Liver (tissue), 9 donors: ENCODE measurements around the gene TSPAN18. TPM values are rescaled to one million over a fixed set of nuclear protein-coding genes. Genes with fewer than 3 reads are reported as not detected.

Experiments used
- DNase-seq: peaks from one replicate; pipeline ENCODE4 v3.0.0-alpha.2; 2017; ENCODE audit warnings: low spot score
- H3K27ac ChIP-seq, 2 donors: one replicate each; pipeline ENCODE4 v1.7.0; 2013; ENCODE audit warnings: inconsistent platforms in 2 of 2, low read length in 2 of 2, control low read depth in 1 of 2, low read depth in 1 of 2, mild to moderate bottlenecking in 1 of 2
- H3K27me3 ChIP-seq, 4 donors: one replicate each; pipeline versions ENCODE4 v1.6.1 to v1.7.0; 2013; ENCODE audit warnings: low read length in 3 of 4, inconsistent platforms in 1 of 4, mild to moderate bottlenecking in 1 of 4, moderate library complexity in 1 of 4; ENCODE audit not compliant: control insufficient read depth in 4 of 4, insufficient read depth in 4 of 4
- H3K36me3 ChIP-seq, 4 donors: one replicate each; pipeline versions ENCODE4 v1.6.1 to v1.7.0; 2013; ENCODE audit warnings: low read length in 3 of 4, mild to moderate bottlenecking in 3 of 4, low read depth in 1 of 4, moderate library complexity in 1 of 4; ENCODE audit not compliant: control insufficient read depth in 4 of 4, insufficient read depth in 3 of 4
- H3K4me1 ChIP-seq, 4 donors: one replicate each; pipeline versions ENCODE4 v1.6.1 to v1.7.0; 2013; ENCODE audit warnings: low read length in 3 of 4, mild to moderate bottlenecking in 3 of 4, moderate library complexity in 1 of 4; ENCODE audit not compliant: control insufficient read depth in 4 of 4, insufficient read depth in 4 of 4
- H3K4me3 ChIP-seq, 3 donors: one replicate each; pipeline versions ENCODE4 v1.6.1 to v1.7.0; 2013; ENCODE audit warnings: low read length in 3 of 3, control low read depth in 1 of 3, low read depth in 1 of 3, mild to moderate bottlenecking in 1 of 3
- H3K9ac ChIP-seq, 2 donors: one replicate each; pipeline ENCODE4 v1.7.0; 2013; ENCODE audit warnings: low read length in 2 of 2, mild to moderate bottlenecking in 2 of 2, moderate library complexity in 2 of 2, control low read depth in 1 of 2, low read depth in 1 of 2
- H3K9me3 ChIP-seq, 4 donors: one replicate each; pipeline versions ENCODE4 v1.6.1 to v1.7.0; 2013; ENCODE audit warnings: low read length in 3 of 4; ENCODE audit not compliant: control insufficient read depth in 4 of 4
- FOXA1 ChIP-seq: IDR thresholded peaks from 2 replicates; pipeline ENCODE4 v1.6.1; 2016; ENCODE audit warnings: antibody characterized with exemption
- FOXA2 ChIP-seq: IDR thresholded peaks from 2 replicates; pipeline ENCODE4 v1.6.1; 2016; ENCODE audit warnings: antibody characterized with exemption
- GABPA ChIP-seq, 2 donors: IDR thresholded peaks in 1 of 2; conservative IDR thresholded peaks in 1 of 2; 2 replicates each; pipeline ENCODE4 v1.6.1; 2016; ENCODE audit warnings: antibody characterized with exemption in 2 of 2, mild to moderate bottlenecking in 1 of 2, moderate library complexity in 1 of 2
- HNF4A ChIP-seq, 2 donors: conservative IDR thresholded peaks; 2 replicates each; pipeline ENCODE4 v1.6.1; 2016; ENCODE audit warnings: antibody characterized with exemption in 2 of 2, mild to moderate bottlenecking in 2 of 2
- HNF4G ChIP-seq: IDR thresholded peaks from 2 replicates; pipeline ENCODE4 v1.6.1; 2016; ENCODE audit warnings: antibody characterized with exemption
- JUND ChIP-seq, 2 donors: IDR thresholded peaks; 2 replicates each; pipeline ENCODE4 v1.6.1; 2016; ENCODE audit warnings: antibody characterized with exemption in 2 of 2
- NR2F2 ChIP-seq: IDR thresholded peaks from 2 replicates; pipeline ENCODE4 v1.6.1; 2016; ENCODE audit warnings: antibody characterized with exemption
- RAD21 ChIP-seq, 2 donors: IDR thresholded peaks; 2 replicates each; pipeline ENCODE4 v1.6.1; 2016; ENCODE audit warnings: antibody characterized with exemption in 2 of 2, mild to moderate bottlenecking in 2 of 2
- REST ChIP-seq: IDR thresholded peaks from 2 replicates; pipeline ENCODE4 v1.6.1; 2016; ENCODE audit warnings: antibody characterized with exemption, mild to moderate bottlenecking
- RXRA ChIP-seq, 2 donors: IDR thresholded peaks; 2 replicates each; pipeline ENCODE4 v1.6.1; 2017 to 2018; ENCODE audit warnings: antibody characterized with exemption in 2 of 2, mild to moderate bottlenecking in 1 of 2
- SP1 ChIP-seq: IDR thresholded peaks from 2 replicates; pipeline ENCODE4 v1.6.1; 2018; ENCODE audit warnings: antibody characterized with exemption, mild to moderate bottlenecking
- TAF1 ChIP-seq: conservative IDR thresholded peaks from 2 replicates; pipeline ENCODE4 v1.6.1; 2016; ENCODE audit warnings: antibody characterized with exemption, mild to moderate bottlenecking
- YY1 ChIP-seq: IDR thresholded peaks from 2 replicates; pipeline ENCODE4 v1.6.1; 2016; ENCODE audit warnings: antibody characterized with exemption, mild to moderate bottlenecking
- WGBS: extraction: QIAGEN DNeasy Blood & Tissue Kit; methylation state at CpG from one replicate; pipeline ENCODE4 v1.1.7; 2013; 5-methylcytosine and 5-hydroxymethylcytosine counted together
- polyA plus RNA-seq, 2 donors: library from polyadenylated mRNA; stranded (reverse) in 1 of 2; unstranded in 1 of 2; fragments of 200-250 nt in 1 of 2; fragments of >200 nt in 1 of 2; fragmentation: Nextera tagmentation in 1 of 2; extraction: Ambion mirVana in 1 of 2; gene quantifications; one replicate each; pipeline versions ENCODE4 v1.2.1 to v1.2.3, GENCODE V29; 2013 to 2015
- total RNA-seq, 2 donors: library from RNA; depleted of rRNA; stranded (reverse); fragments of >200 nt; gene quantifications; one replicate each; pipeline ENCODE4 v1.2.3, GENCODE V29; 2014
- TF ChIP-seq, protein P1 (sequence below): IDR thresholded peaks from 2 replicates; pipeline ENCODE4 v1.6.1; 2016; ENCODE audit warnings: antibody characterized with exemption
- TF ChIP-seq, protein P2 (sequence below): fragments of 150-350 bp; IDR thresholded peaks from 2 replicates; pipeline ENCODE4 v1.5.1; 2017; ENCODE audit warnings: improper control_type of control experiment, low read depth, low read length; ENCODE audit not compliant: missing input control
- TF ChIP-seq, protein P3 (sequence below): IDR thresholded peaks from 2 replicates; pipeline ENCODE4 v1.6.1; 2016; ENCODE audit warnings: antibody characterized with exemption
- TF ChIP-seq, protein P4 (sequence below): IDR thresholded peaks from 2 replicates; pipeline ENCODE4 v1.6.1; 2016; ENCODE audit warnings: antibody characterized with exemption
- donor health status: healthy.
- donor health status: healthy.
- donor health status: healthy.
- donor health status: healthy.
- donor health status: healthy.

Gene TSPAN18
- total and polyA plus RNA-seq, 4 donors, result 1.2 to 5.0 (median 2.8) TPM

DNA sequence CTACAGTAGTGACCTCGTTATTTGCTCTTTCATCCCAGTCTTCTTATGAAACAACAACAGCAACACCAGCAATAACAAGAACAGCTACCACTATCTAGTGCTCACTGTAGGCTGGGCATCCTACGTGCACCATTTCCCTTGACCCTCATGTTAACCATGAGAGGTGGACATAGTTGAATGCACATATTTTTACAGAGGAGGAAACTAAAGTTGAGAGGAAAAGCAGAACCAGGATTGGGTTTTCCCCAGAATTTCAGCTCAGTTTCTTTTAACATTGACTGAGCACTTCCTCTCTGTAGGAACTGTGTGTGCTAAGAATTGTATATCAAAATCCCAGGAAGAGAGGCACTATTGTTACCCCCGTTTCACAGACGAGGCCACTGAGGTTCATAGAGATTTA is 39.4 kb upstream of the TSPAN18 start:
- Histone ChIP-seq H3K9ac (no peak overlapping the region), H3K4me3 (no peak overlapping the region), H3K4me1 (no peaks in the 10 kb centered on the region), H3K27me3 (peaks cover 0 to 4% (median 0%) of the 10 kb centered on the region in 4 donors), H3K9me3 (peaks cover 0 to 9% (median 4%) of the 10 kb centered on the region in 4 donors), H3K27ac (no peak overlapping the region), H3K36me3 (no peaks in the 10 kb centered on the region)
- TF ChIP-seq JUND (IDR thresholded peaks at IDR 0.05), result no peak
- TF ChIP-seq, protein P1, sequence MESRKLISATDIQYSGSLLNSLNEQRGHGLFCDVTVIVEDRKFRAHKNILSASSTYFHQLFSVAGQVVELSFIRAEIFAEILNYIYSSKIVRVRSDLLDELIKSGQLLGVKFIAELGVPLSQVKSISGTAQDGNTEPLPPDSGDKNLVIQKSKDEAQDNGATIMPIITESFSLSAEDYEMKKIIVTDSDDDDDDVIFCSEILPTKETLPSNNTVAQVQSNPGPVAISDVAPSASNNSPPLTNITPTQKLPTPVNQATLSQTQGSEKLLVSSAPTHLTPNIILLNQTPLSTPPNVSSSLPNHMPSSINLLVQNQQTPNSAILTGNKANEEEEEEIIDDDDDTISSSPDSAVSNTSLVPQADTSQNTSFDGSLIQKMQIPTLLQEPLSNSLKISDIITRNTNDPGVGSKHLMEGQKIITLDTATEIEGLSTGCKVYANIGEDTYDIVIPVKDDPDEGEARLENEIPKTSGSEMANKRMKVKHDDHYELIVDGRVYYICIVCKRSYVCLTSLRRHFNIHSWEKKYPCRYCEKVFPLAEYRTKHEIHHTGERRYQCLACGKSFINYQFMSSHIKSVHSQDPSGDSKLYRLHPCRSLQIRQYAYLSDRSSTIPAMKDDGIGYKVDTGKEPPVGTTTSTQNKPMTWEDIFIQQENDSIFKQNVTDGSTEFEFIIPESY, result no peak
- TF ChIP-seq, protein P2, sequence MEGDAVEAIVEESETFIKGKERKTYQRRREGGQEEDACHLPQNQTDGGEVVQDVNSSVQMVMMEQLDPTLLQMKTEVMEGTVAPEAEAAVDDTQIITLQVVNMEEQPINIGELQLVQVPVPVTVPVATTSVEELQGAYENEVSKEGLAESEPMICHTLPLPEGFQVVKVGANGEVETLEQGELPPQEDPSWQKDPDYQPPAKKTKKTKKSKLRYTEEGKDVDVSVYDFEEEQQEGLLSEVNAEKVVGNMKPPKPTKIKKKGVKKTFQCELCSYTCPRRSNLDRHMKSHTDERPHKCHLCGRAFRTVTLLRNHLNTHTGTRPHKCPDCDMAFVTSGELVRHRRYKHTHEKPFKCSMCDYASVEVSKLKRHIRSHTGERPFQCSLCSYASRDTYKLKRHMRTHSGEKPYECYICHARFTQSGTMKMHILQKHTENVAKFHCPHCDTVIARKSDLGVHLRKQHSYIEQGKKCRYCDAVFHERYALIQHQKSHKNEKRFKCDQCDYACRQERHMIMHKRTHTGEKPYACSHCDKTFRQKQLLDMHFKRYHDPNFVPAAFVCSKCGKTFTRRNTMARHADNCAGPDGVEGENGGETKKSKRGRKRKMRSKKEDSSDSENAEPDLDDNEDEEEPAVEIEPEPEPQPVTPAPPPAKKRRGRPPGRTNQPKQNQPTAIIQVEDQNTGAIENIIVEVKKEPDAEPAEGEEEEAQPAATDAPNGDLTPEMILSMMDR, result no peak
- no peak for TF ChIP-seq RXRA (IDR thresholded peaks at IDR 0.05)
- TF ChIP-seq, protein P3, sequence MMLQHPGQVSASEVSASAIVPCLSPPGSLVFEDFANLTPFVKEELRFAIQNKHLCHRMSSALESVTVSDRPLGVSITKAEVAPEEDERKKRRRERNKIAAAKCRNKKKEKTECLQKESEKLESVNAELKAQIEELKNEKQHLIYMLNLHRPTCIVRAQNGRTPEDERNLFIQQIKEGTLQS, result no peak
- TF ChIP-seq RAD21 (IDR thresholded peaks at IDR 0.05), result no peak
- TF ChIP-seq FOXA1, result no peak
- no peak for TF ChIP-seq FOXA2
- TF ChIP-seq HNF4A (conservative IDR thresholded peaks at IDR 0.05), result no peak
- TF ChIP-seq SP1, result no peak
- TF ChIP-seq TAF1, result no peak
- no peak for TF ChIP-seq NR2F2
- TF ChIP-seq, protein P4, sequence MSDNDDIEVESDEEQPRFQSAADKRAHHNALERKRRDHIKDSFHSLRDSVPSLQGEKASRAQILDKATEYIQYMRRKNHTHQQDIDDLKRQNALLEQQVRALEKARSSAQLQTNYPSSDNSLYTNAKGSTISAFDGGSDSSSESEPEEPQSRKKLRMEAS, result no peak
- TF ChIP-seq GABPA (IDR thresholded peaks at IDR 0.05 in 1 of 2, conservative IDR thresholded peaks at IDR 0.05 in 1 of 2), result no peak
- TF ChIP-seq REST, result no peak
- TF ChIP-seq HNF4G, result no peak
- TF ChIP-seq YY1, result no peak
- no peak for DNase-seq
- 65% methylated on average over 4 of the region's 4 CpGs for WGBS

GRCh38 chr11:44689265-44689664 is 37.5 kb upstream of the TSPAN18 start:
- Histone ChIP-seq H3K27ac (no peak overlapping the region), H3K9me3 (peaks cover 0 to 9% (median 4%) of the 10 kb centered on the region in 4 donors), H3K27me3 (peaks cover 0 to 2% (median 0%) of the 10 kb centered on the region in 4 donors), H3K4me1 (no peaks in the 10 kb centered on the region), H3K36me3 (no peaks in the 10 kb centered on the region), H3K4me3 (no peak overlapping the region), H3K9ac (no peak overlapping the region)
- TF ChIP-seq RAD21 (IDR thresholded peaks at IDR 0.05), result no peak
- TF ChIP-seq, protein P4, result no peak
- TF ChIP-seq HNF4G, result no peak
- TF ChIP-seq SP1, result no peak
- TF ChIP-seq, protein P3, result no peak
- WGBS, result 50% methylated on average over 2 of the region's 2 CpGs
- DNase-seq, result no peak
